Measurements from ENCODE around the gene CRACR2A. TPM values are rescaled to one million over a fixed set of nuclear protein-coding genes. Genes with fewer than 3 reads are reported as not detected.

Gene CRACR2A
- total and polyA plus RNA-seq, 2 of the 4 experiments (the other 2 are of a cell fraction), result 0.54 to 0.60 TPM

DNA sequence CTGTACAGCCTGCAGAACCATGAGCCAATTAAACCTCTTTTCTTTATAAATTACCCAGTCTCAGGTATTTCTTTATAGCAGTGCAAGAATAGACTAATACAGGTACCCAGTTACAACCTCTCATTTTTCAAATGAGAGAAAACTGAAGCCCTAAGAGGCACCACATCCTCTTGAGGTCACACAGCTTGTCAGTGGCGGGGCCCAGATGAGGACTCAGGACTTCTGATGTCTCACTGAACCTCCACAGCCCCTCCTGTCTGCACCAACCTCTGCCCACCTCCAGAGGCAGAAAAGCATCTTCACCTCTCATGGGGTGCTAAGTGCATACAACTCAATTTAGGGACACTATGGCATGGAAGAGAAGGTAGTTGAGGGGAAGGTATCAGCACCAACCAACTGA is 120.7 kb downstream of the CRACR2A start:
- no CpG with 5 or more reads among the region's 1 CpG for WGBS, 2 experiments (ENCODE audit: extremely low coverage in 2 of 2, insufficient read length in 1 of 2)

More for the DNA sequence above, 120.7 kb downstream of the CRACR2A start:
- H2BK15ac ChIP-seq (ENCODE audit: low read depth, low read length), result no peak overlapping the region
- H3K23ac ChIP-seq (ENCODE audit: low read depth, low read length), result no peak overlapping the region
- no peak overlapping the region for H4K5ac ChIP-seq (ENCODE audit: low read depth, low read length)
- BruUV-seq (replicated peaks), result no TSS peak
- no peak overlapping the region for H2AFZ ChIP-seq (replicated peaks; ENCODE audit: low read length, poor library complexity)
- no peaks in the 10 kb centered on the region for H3K79me1 ChIP-seq (ENCODE audit: low read depth in 1 of 2, low read length in 2 of 2)
- no peak overlapping the region for H3K4me2 ChIP-seq (ENCODE audit: low read depth, low read length)
- TF ChIP-seq POLR2A (IDR thresholded peaks at IDR 0.05; ENCODE audit: low read depth, low read length), result no peak
- no peak for TF ChIP-seq CEBPB (IDR thresholded peaks at IDR 0.05; ENCODE audit: low read depth, low read length)
- TF ChIP-seq CHD1 (IDR thresholded peaks at IDR 0.05; ENCODE audit: low read depth, low read length), result no peak
- H4K8ac ChIP-seq (ENCODE audit: low read depth in 2 of 2, low read length in 2 of 2), result no peak overlapping the region
- no peak overlapping the region for H2BK20ac ChIP-seq (ENCODE audit: low read depth, low read length)
- no peaks in the 10 kb centered on the region for H3K9me3 ChIP-seq (ENCODE audit: control insufficient read depth, insufficient read depth, low read length)
- DNase-seq (no peak), ATAC-seq (ENCODE audit: low read depth) (no peak)
- CTCF ChIA-PET, result no interaction called here
- H3K18ac ChIP-seq (ENCODE audit: low read depth, low read length), result no peak overlapping the region
- peaks cover 19% of the 10 kb centered on the region for H3K27me3 ChIP-seq (ENCODE audit: control insufficient read depth, insufficient read depth, low read length)
- dilution Hi-C loops (cut with HindIII; ENCODE audit: low sequenced_read_pairs, unreplicated experiment) (no loop called here), intact Hi-C loops (cut with micrococcal nuclease) (no loop called here), in situ Hi-C loops (cut with MboI; ENCODE audit: low sequenced_read_pairs) (no loop called here)
- H3K4ac ChIP-seq (ENCODE audit: low read depth, low read length), result no peak overlapping the region
- no peak overlapping the region for H4K91ac ChIP-seq (ENCODE audit: insufficient read depth, low read depth, low read length)
- no peaks in the 10 kb centered on the region for H4K20me1 ChIP-seq (ENCODE audit: insufficient read depth, low read length)
- no peak overlapping the region for H3K4me3 ChIP-seq (ENCODE audit: insufficient read depth, low read depth, low read length)
- no peaks in the 10 kb centered on the region for H3K36me3 ChIP-seq (ENCODE audit: control insufficient read depth, insufficient read depth, low read length)
- H3K4me1 ChIP-seq (ENCODE audit: control insufficient read depth, insufficient read depth, low read length), result no peaks in the 10 kb centered on the region
- H3K56ac ChIP-seq (ENCODE audit: extremely low read depth, insufficient read depth, low read length), result no peak overlapping the region
- H2AK5ac ChIP-seq (ENCODE audit: low read depth, low read length), result no peak overlapping the region
- H3K9ac ChIP-seq (ENCODE audit: low read depth, low read length), result no peak overlapping the region
- H3K9me1 ChIP-seq (ENCODE audit: insufficient read depth, low read length), result no peaks in the 10 kb centered on the region
- no peak overlapping the region for H3K27ac ChIP-seq (ENCODE audit: insufficient read depth, low read length)
- POLR2A ChIA-PET (ENCODE audit: unreplicated experiment), result no interaction called here
- H2AK9ac ChIP-seq (replicated peaks; ENCODE audit: low read depth, low read length, poor library complexity), result no peak overlapping the region
- H2BK5ac ChIP-seq (ENCODE audit: low read depth, low read length, poor library complexity, severe bottlenecking), result no peak overlapping the region
- no peak overlapping the region for H2BK120ac ChIP-seq (ENCODE audit: low read depth, low read length)
- H3K14ac ChIP-seq (replicated peaks; ENCODE audit: low read depth, low read length), result no peak overlapping the region

Measured in IMR-90 (cell line).